Measurements from ENCODE around the gene NUDT16L1.

NUDT16L1 gene

GRCh38 chr16:4664538-4665418 is 28.6 kb upstream of the NUDT16L1 start:
- DNase-seq = peak; percentile 63

GRCh38 chr16:4666537-4667202 is 26.7 kb upstream of the NUDT16L1 start:
- no peak for DNase-seq

- DNase-seq = no peak
Observed at GRCh38 chr16:4667203-4667963, 26.0 kb upstream of the NUDT16L1 start.

- no peak for DNase-seq
Observed at GRCh38 chr16:4668313-4668960, 24.9 kb upstream of the NUDT16L1 start.

- no peak for DNase-seq
Observed at GRCh38 chr16:4673387-4674046, 19.8 kb upstream of the NUDT16L1 start.

- no peak for DNase-seq
Observed at GRCh38 chr16:4674926-4675530, 18.3 kb upstream of the NUDT16L1 start.

GRCh38 chr16:4675864-4676786 is 17.2 kb upstream of the NUDT16L1 start:
- peak; percentile 61 for DNase-seq

GRCh38 chr16:4676831-4677230 is 16.5 kb upstream of the NUDT16L1 start:
- no peak for DNase-seq

- no peak for DNase-seq
Observed at GRCh38 chr16:4677390-4677789, 16.0 kb upstream of the NUDT16L1 start.

- no peak for DNase-seq
Observed at GRCh38 chr16:4677994-4678393, 15.4 kb upstream of the NUDT16L1 start.

GRCh38 chr16:4678596-4678995 is 14.8 kb upstream of the NUDT16L1 start:
- no peak for DNase-seq

GRCh38 chr16:4679156-4679849 is 14.1 kb upstream of the NUDT16L1 start:
- no peak for DNase-seq

- DNase-seq = no peak
Observed at GRCh38 chr16:4679850-4680636, 13.3 kb upstream of the NUDT16L1 start.

GRCh38 chr16:4680673-4681470 is 12.5 kb upstream of the NUDT16L1 start:
- no peak for DNase-seq

- no peak for DNase-seq
Observed at GRCh38 chr16:4681471-4682083, 11.8 kb upstream of the NUDT16L1 start.

GRCh38 chr16:4682084-4682591 is 11.2 kb upstream of the NUDT16L1 start:
- no peak for DNase-seq

GRCh38 chr16:4682616-4683254 is 10.6 kb upstream of the NUDT16L1 start:
- DNase-seq = peak; percentile 29

All from activated naive CD4-positive, alpha-beta T cell treated with Interleukin-2 at 50 U/mL for 16 hours (primary cell).